Motor neuron (in vitro differentiated cells): ENCODE results near the gene OR8D2. TPM values are rescaled to one million over a fixed set of nuclear protein-coding genes. Genes with fewer than 3 reads are reported as not detected.

ENCODE experiments used
- ATAC-seq, 8 experiments: fragments of 200-7000 bp; cut with Tn5 transposase; replicated peaks in 6 of 8; 2 replicates each; pipeline ENCODE4 v1.8.0; 2021; ENCODE audit warnings: mild to moderate bottlenecking in 8 of 8, moderate library complexity in 8 of 8
- H3K27ac ChIP-seq, 2 donors: fragments of 250-450 bp; sonication (Bioruptor Pico); 2 replicates each; pipeline ENCODE4 v1.9.0; 2021; ENCODE audit warnings: antibody characterized with exemption in 2 of 2, mild to moderate bottlenecking in 2 of 2, moderate library complexity in 1 of 2
- H3K4me1 ChIP-seq, 2 donors: fragments of 250-450 bp; sonication (Bioruptor Pico); replicated peaks in 1 of 2; 2 replicates each; pipeline ENCODE4 v1.6.1; 2021; ENCODE audit warnings: antibody characterized with exemption in 2 of 2, mild to moderate bottlenecking in 2 of 2, moderate library complexity in 1 of 2
- H3K4me3 ChIP-seq, 5 donors: fragments of 250-450 bp; sonication (Bioruptor Pico); 2 replicates each; pipeline ENCODE4 v1.9.0; 2021; ENCODE audit warnings: antibody characterized with exemption in 5 of 5, mild to moderate bottlenecking in 5 of 5, moderate library complexity in 4 of 5
- whole genome bisulfite sequencing, 10 experiments: fragments of 450-650 bp; shearing (Covaris generic); methylation state at CpG; one replicate each; pipeline ENCODE4 v1.0.0; 2022; 5-methylcytosine and 5-hydroxymethylcytosine counted together
- in situ Hi-C, 9 experiments: fragments of 400-800 bp; cut with MboI; loops; one replicate each; pipeline ENCODE4 v1.15.0; 2021; ENCODE audit warnings: low sequenced_read_pairs in 9 of 9, low pct_unique_long_range_greater_than_20kb in 2 of 9; ENCODE audit not compliant: unreplicated experiment in 9 of 9
- total RNA-seq, 8 experiments: library from RNA; unstranded; fragments of 300-600 nt; gene quantifications; 2 replicates each; pipeline versions ENCODE4 v1.2.3 to v1.2.4, GENCODE V29; 2022

Gene OR8D2
- total RNA-seq, result under 1 TPM in 2 of 8 experiments, not detected in 6; 0.42 to 0.76 TPM

- in situ Hi-C loops, result no loop called here
- Histone ChIP-seq H3K27ac (no peak within 1 kb of the TSS), H3K4me3 (no peak within 1 kb of the TSS), H3K4me1 (no peaks in the 10 kb centered on the region)
- WGBS, 10 experiments, result 0 to 100% (median 50%) methylated on average over 1 of the region's 1 CpG; no CpG with 5 or more reads in 3 of the 10 experiments
- no peak for ATAC-seq
Observed at GRCh38 chr11:124320097-124320496, at the start of gene OR8D2. Gene OR8D2 (minus strand): TSS chr11:124320197. CDS start chr11:124320197, 0 bp downstream.

GRCh38 chr11:124359566-124359965 lies 39.6 kb upstream of the OR8D2 start:
- 0 to 63% (median 10%) methylated on average over 1 to 2 of the region's 2 CpGs; no CpG with 5 or more reads in 2 of the 10 experiments for WGBS, 10 experiments
- in situ Hi-C loops, result no loop called here
- H3K27ac ChIP-seq, result no peak overlapping the region

GRCh38 chr11:124346311-124346955 lies 26.4 kb upstream of the OR8D2 start:
- no peak for ATAC-seq
- in situ Hi-C loops, result no loop called here
- WGBS, 10 experiments, result 0 to 90% (median 26%) methylated on average over 2 to 3 of the region's 3 CpGs
- Histone ChIP-seq H3K4me3 (no peak overlapping the region), H3K27ac (no peak overlapping the region), H3K4me1 (no peaks in the 10 kb centered on the region)

More at GRCh38 chr11:124359566-124359965, 39.6 kb upstream of the OR8D2 start:
- Histone ChIP-seq H3K4me1 (no peaks in the 10 kb centered on the region), H3K4me3 (no peak overlapping the region)
- ATAC-seq, result no peak

- ATAC-seq, result no peak
- in situ Hi-C loops, result no loop called here
- H3K4me3 ChIP-seq, result no peak overlapping the region
- no peaks in the 10 kb centered on the region for H3K4me1 ChIP-seq
- WGBS, 10 experiments, result 21 to 100% (median 73%) methylated on average over 2 to 5 of the region's 5 CpGs; no CpG with 5 or more reads in 1 of the 10 experiments
- no peak overlapping the region for H3K27ac ChIP-seq
Observed at GRCh38 chr11:124344346-124344745, 24.3 kb upstream of the OR8D2 start.

GRCh38 chr11:124340142-124340447 lies 20.1 kb upstream of the OR8D2 start:
- WGBS, 10 experiments, result 0 to 100% (median 80%) methylated on average over 1 to 2 of the region's 2 CpGs; no CpG with 5 or more reads in 2 of the 10 experiments
- Histone ChIP-seq H3K4me1 (no peaks in the 10 kb centered on the region), H3K4me3 (no peak overlapping the region), H3K27ac (no peak overlapping the region)
- in situ Hi-C loops, result no loop called here
- ATAC-seq, result no peak

GRCh38 chr11:124339396-124340141 lies 19.6 kb upstream of the OR8D2 start:
- in situ Hi-C loops, result no loop called here
- 0 to 96% (median 47%) methylated on average over 2 to 6 of the region's 6 CpGs; no CpG with 5 or more reads in 1 of the 10 experiments for WGBS, 10 experiments

GRCh38 chr11:124331873-124332272 lies 11.9 kb upstream of the OR8D2 start:
- in situ Hi-C loops, result no loop called here
- Histone ChIP-seq H3K4me1 (no peaks in the 10 kb centered on the region), H3K27ac (no peak overlapping the region), H3K4me3 (no peak overlapping the region)
- ATAC-seq, result no peak
- 4 to 100% (median 71%) methylated on average over 2 to 3 of the region's 3 CpGs for WGBS, 10 experiments

More at GRCh38 chr11:124339396-124340141, 19.6 kb upstream of the OR8D2 start:
- no peak for ATAC-seq
- H3K4me1 ChIP-seq, result no peaks in the 10 kb centered on the region
- no peak overlapping the region for H3K4me3 ChIP-seq
- no peak overlapping the region for H3K27ac ChIP-seq

GRCh38 chr11:124329787-124330478 lies 9.9 kb upstream of the OR8D2 start:
- in situ Hi-C loops, result no loop called here
- 7 to 100% (median 84%) methylated on average over 2 of the region's 2 CpGs; no CpG with 5 or more reads in 3 of the 10 experiments for WGBS, 10 experiments
- no peak for ATAC-seq

GRCh38 chr11:124327775-124328174 lies 7.8 kb upstream of the OR8D2 start:
- Histone ChIP-seq H3K27ac (no peak overlapping the region), H3K4me1 (no peaks in the 10 kb centered on the region), H3K4me3 (no peak overlapping the region)
- ATAC-seq, result no peak
- in situ Hi-C loops, result no loop called here
- 0 to 100% (median 80%) methylated on average over 1 of the region's 1 CpG; no CpG with 5 or more reads in 1 of the 10 experiments for WGBS, 10 experiments

More at GRCh38 chr11:124329787-124330478, 9.9 kb upstream of the OR8D2 start:
- Histone ChIP-seq H3K27ac (no peak overlapping the region), H3K4me1 (no peaks in the 10 kb centered on the region), H3K4me3 (no peak overlapping the region)

- H3K4me1 ChIP-seq, result no peaks in the 10 kb centered on the region
- in situ Hi-C loops, result no loop called here
- H3K27ac ChIP-seq, result no peak overlapping the region
- no peak for ATAC-seq
- no peak overlapping the region for H3K4me3 ChIP-seq
- WGBS, 10 experiments, result 0 to 100% (median 58%) methylated on average over 1 of the region's 1 CpG; no CpG with 5 or more reads in 2 of the 10 experiments
Observed at GRCh38 chr11:124322356-124322755, 2.4 kb upstream of the OR8D2 start.

GRCh38 chr11:124315052-124315451 lies 4.9 kb downstream of the OR8D2 start:
- Histone ChIP-seq H3K4me1 (no peaks in the 10 kb centered on the region), H3K4me3 (no peak overlapping the region), H3K27ac (no peak overlapping the region)
- ATAC-seq, result peak in 7 of 8 experiments; percentile 26 to 64 (median 39)
- 16 to 90% (median 76%) methylated on average over 1 to 3 of the region's 3 CpGs; no CpG with 5 or more reads in 1 of the 10 experiments for WGBS, 10 experiments
- in situ Hi-C loops, result no loop called here

GRCh38 chr11:124313849-124314248 lies 6.1 kb downstream of the OR8D2 start, which contains the start of gene OR8D1:
Gene OR8D1 (minus strand): TSS chr11:124313949. CDS start chr11:124310766, 3,183 bp downstream.
- Histone ChIP-seq H3K27ac (no peak within 1 kb of the TSS), H3K4me3 (no peak within 1 kb of the TSS), H3K4me1 (no peaks in the 10 kb centered on the region)
- ATAC-seq, result no peak
- in situ Hi-C loops, result no loop called here
- WGBS, 10 experiments, result 25 to 90% (median 79%) methylated on average over 1 to 2 of the region's 2 CpGs; no CpG with 5 or more reads in 3 of the 10 experiments

- Histone ChIP-seq H3K4me3 (no peak overlapping the region), H3K27ac (no peak overlapping the region), H3K4me1 (no peaks in the 10 kb centered on the region)
- WGBS, 10 experiments, result 10 to 91% (median 51%) methylated on average over 1 to 4 of the region's 4 CpGs; no CpG with 5 or more reads in 1 of the 10 experiments
- ATAC-seq, result no peak
- in situ Hi-C loops, result no loop called here
Observed at GRCh38 chr11:124313131-124313530, 6.9 kb downstream of the OR8D2 start.
